B cell (primary cell): ENCODE results near the gene AKR7A3. TPM values are rescaled to one million over a fixed set of nuclear protein-coding genes. Genes with fewer than 3 reads are reported as not detected.
"Not testable (repeated sequence)": the region's sequence is repeated elsewhere in the genome, so short reads cannot be mapped to it uniquely, and the experiment has no call there.

ENCODE experiments used
- ATAC-seq: fragments of 200-7000 bp; cut with Tn5 transposase; one replicate; pipeline ENCODE4 v1.10.0; 2021; ENCODE audit warnings: low read depth, mild to moderate bottlenecking, moderate number of reproducible peaks, moderate library complexity
- CTCF ChIA-PET: fragments of 350-600 bp; sonication (Branson Sonifier 250); formaldehyde crosslinking; loops from one replicate; lab custom pipeline; 2021; ENCODE audit warnings: antibody characterized with exemption, inconsistent platforms; lab: Charles Lee
- POLR2A ChIA-PET: fragments of 350-600 bp; sonication (Branson Sonifier 250); formaldehyde crosslinking; loops from one replicate; lab custom pipeline; 2021; ENCODE audit warnings: antibody characterized with exemption; lab: Charles Lee
- DNase-seq: peaks from one replicate; pipeline ENCODE4 v3.0.0; 2013
- H2AFZ ChIP-seq: 2 replicates; pipeline ENCODE4 v1.6.1; 2012; ENCODE audit warnings: mild to moderate bottlenecking, low read depth, low read length; ENCODE audit not compliant: insufficient read depth, poor library complexity, severe bottlenecking
- H3K27ac ChIP-seq, 2 donors: 1 replicate in 1 of 2; 2 replicates in 1 of 2; pipeline ENCODE4 v1.5.1; 2012 to 2013; ENCODE audit warnings: low read length in 2 of 2, mild to moderate bottlenecking in 2 of 2, moderate library complexity in 1 of 2
- H3K27me3 ChIP-seq, 4 experiments: fragments of 200-600 bp in 1 of 4; sonication (generic) in 1 of 4; replicated peaks in 1 of 4; 1 replicate in 2 of 4; 2 replicates in 2 of 4; pipeline versions ENCODE4 v1.6.1 to v1.7.0; 2013 to 2016; ENCODE audit warnings: low read length in 3 of 4, mild to moderate bottlenecking in 2 of 4, mixed read lengths in 1 of 4, moderate library complexity in 1 of 4; ENCODE audit not compliant: insufficient read depth in 4 of 4, control insufficient read depth in 3 of 4; ENCODE audit errors: control extremely low read depth in 1 of 4
- H3K36me3 ChIP-seq, 2 experiments: replicated peaks in 1 of 2; 1 replicate in 1 of 2; 2 replicates in 1 of 2; pipeline versions ENCODE4 v1.6.1 to v1.7.1; 2013; ENCODE audit warnings: low read length in 1 of 2; ENCODE audit not compliant: insufficient read depth in 2 of 2, control insufficient read depth in 1 of 2; ENCODE audit errors: control extremely low read depth in 1 of 2, extremely low read depth in 1 of 2
- H3K4me1 ChIP-seq, 2 donors: fragments of 200-600 bp in 1 of 2; sonication (generic) in 1 of 2; 1 replicate in 1 of 2; 2 replicates in 1 of 2; pipeline versions ENCODE4 v1.5.1 to v1.6.1; 2013 to 2017; ENCODE audit warnings: low read length in 2 of 2; ENCODE audit not compliant: control insufficient read depth in 2 of 2, insufficient read depth in 2 of 2
- H3K4me2 ChIP-seq: replicated peaks from 2 replicates; pipeline ENCODE3; 2012; ENCODE audit warnings: mild to moderate bottlenecking, low read depth, low read length; ENCODE audit not compliant: poor library complexity, severe bottlenecking
- H3K4me3 ChIP-seq, 5 experiments: fragments of 200-600 bp in 1 of 5; sonication (generic) in 1 of 5; 1 replicate in 3 of 5; 2 replicates in 2 of 5; pipeline versions ENCODE4 v1.5.1 to v1.7.0; 2011 to 2016; ENCODE audit warnings: low read length in 4 of 5, mild to moderate bottlenecking in 4 of 5, low read depth in 2 of 5, control low read depth in 1 of 5, moderate library complexity in 1 of 5; ENCODE audit not compliant: insufficient read depth in 1 of 5; ENCODE audit errors: control extremely low read depth in 1 of 5, extremely low read depth in 1 of 5
- H3K79me2 ChIP-seq: fragments of 200-600 bp; sonication (generic); one replicate; pipeline ENCODE4 v1.6.0; 2016; ENCODE audit warnings: low read length; ENCODE audit not compliant: control insufficient read depth, insufficient read depth
- H3K9ac ChIP-seq: fragments of 200-600 bp; sonication (generic); 2 replicates; pipeline ENCODE4 v1.6.1; 2017; ENCODE audit warnings: mild to moderate bottlenecking, low read length, moderate library complexity
- H3K9me3 ChIP-seq, 3 donors: one replicate each; pipeline versions ENCODE4 v1.6.1 to v1.7.1; 2013; ENCODE audit warnings: low read length in 2 of 3; ENCODE audit not compliant: control insufficient read depth in 2 of 3, insufficient read depth in 1 of 3; ENCODE audit errors: control extremely low read depth in 1 of 3
- H4K20me1 ChIP-seq: 2 replicates; pipeline ENCODE4 v1.6.0; 2012; ENCODE audit warnings: mild to moderate bottlenecking, low read length; ENCODE audit not compliant: insufficient read depth, control insufficient read depth, poor library complexity, severe bottlenecking
- H3K27ac Mint-ChIP-seq: one replicate; pipeline ENCODE4 v1.8.0; 2021; ENCODE audit warnings: mixed read lengths
- H3K27me3 Mint-ChIP-seq: one replicate; pipeline ENCODE4 v1.8.0; 2021; ENCODE audit warnings: mixed read lengths
- H3K4me1 Mint-ChIP-seq: one replicate; pipeline ENCODE4 v1.8.0; 2021; ENCODE audit warnings: mixed read lengths
- H3K4me3 Mint-ChIP-seq: one replicate; pipeline ENCODE4 v1.8.0; 2021; ENCODE audit warnings: mixed read lengths
- H3K9me3 Mint-ChIP-seq: one replicate; pipeline ENCODE4 v1.8.0; 2022; ENCODE audit warnings: mixed read lengths; ENCODE audit not compliant: insufficient read depth
- CTCF ChIP-seq: fragments of 200-600 bp; IDR thresholded peaks from one replicate; pipeline ENCODE4 v1.8.0; 2022; ENCODE audit warnings: antibody characterized with exemption, mild to moderate bottlenecking
- EZH2 ChIP-seq: IDR thresholded peaks from 2 replicates; pipeline ENCODE4 v1.6.1; 2012; ENCODE audit warnings: borderline replicate concordance, low read depth, mild to moderate bottlenecking, moderate library complexity, low read length; ENCODE audit not compliant: insufficient read depth, poor library complexity, severe bottlenecking
- WGBS: methylation state at CpG from one replicate; pipeline ENCODE4 v1.1.5; 2013; ENCODE audit warnings: missing lambda C conversion rate; ENCODE audit not compliant: insufficient coverage; 5-methylcytosine and 5-hydroxymethylcytosine counted together
- intact Hi-C: fragments of 100-400 bp; cut with micrococcal nuclease; formaldehyde crosslinking; loops from one replicate; pipeline ENCODE4 v1.10.0; 2022
- polyA plus RNA-seq: library from polyadenylated mRNA; depleted of rRNA; stranded (reverse); fragments of >200 nt; gene quantifications from 2 replicates; pipeline ENCODE4 v1.2.3, GENCODE V29; 2012
- total RNA-seq, 2 donors: library from RNA; stranded (reverse); fragments of 120-200 nt in 1 of 2; gene quantifications; 1 replicate in 1 of 2; 2 replicates in 1 of 2; pipeline versions ENCODE4 v1.2.3 to v1.2.4, GENCODE V29; 2013 to 2022

Gene AKR7A3
- total and polyA plus RNA-seq, 2 donors (not counting 1 experiment from before 2014, with no cell fraction given): 0.97 to 1.8 TPM

GRCh38 chr1:19287436-19288185 lies 959 bp downstream of the AKR7A3 start:
- ATAC-seq (no peak), DNase-seq (no peak)
- Histone ChIP-seq H4K20me1 (no peaks in the 10 kb centered on the region), H3K9me3 (peaks cover 0 to 19% (median 0%) of the 10 kb centered on the region in 3 donors), H3K4me2 (no peak overlapping the region), H3K27me3 (peaks cover 0 to 8% (median 4%) of the 10 kb centered on the region in 4 experiments), H2AFZ (no peak overlapping the region), H3K4me1 (peaks cover 5 to 6% of the 10 kb centered on the region in 2 donors), H3K79me2 (no peaks in the 10 kb centered on the region), H3K36me3 (no peaks in the 10 kb centered on the region), H3K4me3 (no peak overlapping the region), H3K27ac (no peak overlapping the region), H3K9ac (no peak overlapping the region)
- no peaks in the 10 kb centered on the region for H3K9me3 Mint-ChIP-seq
- H3K4me1 Mint-ChIP-seq: peaks cover 7% of the 10 kb centered on the region
- peaks cover 12% of the 10 kb centered on the region for H3K27me3 Mint-ChIP-seq
- peak overlapping the region; percentile 75 for H3K4me3 Mint-ChIP-seq
- peak overlapping the region; percentile 37 for H3K27ac Mint-ChIP-seq
- ChIA-PET POLR2A (no interaction called here), CTCF (interaction anchor here (1.1 kb wide), 1 partner anchor 25 kb away, joined by 3 read pairs; the partner anchor contains the start of gene SLC66A1)
- TF ChIP-seq EZH2 (no peak), CTCF (no peak)
- intact Hi-C loops: loop anchor here (1.0 kb wide), 1 partner anchor 25 kb away; the partner anchor contains the start of genes AKR7A2 and SLC66A1
- 95% methylated on average over 12 of the region's 13 CpGs for WGBS

- H3K27ac ChIP-seq, H3K79me2 ChIP-seq, H3K9me3 ChIP-seq, H3K36me3 ChIP-seq, H3K4me1 ChIP-seq, H3K9me3 Mint-ChIP-seq, H3K9ac ChIP-seq, H4K20me1 ChIP-seq, H3K4me3 Mint-ChIP-seq, H3K27me3 ChIP-seq, H3K4me3 ChIP-seq, H3K27ac Mint-ChIP-seq, POLR2A ChIA-PET, intact Hi-C loops, H2AFZ ChIP-seq, H3K4me2 ChIP-seq, H3K4me1 Mint-ChIP-seq, DNase-seq, CTCF ChIA-PET, ATAC-seq: not testable (repeated sequence)
- 88% methylated on average over 3 of the region's 3 CpGs for WGBS
- peaks cover 12% of the 10 kb centered on the region for H3K27me3 Mint-ChIP-seq
Measured at GRCh38 chr1:19285807-19286206, 2.8 kb downstream of the AKR7A3 start.

GRCh38 chr1:19285366-19285765 lies 3.2 kb downstream of the AKR7A3 start:
- H3K4me3 ChIP-seq, H3K27ac Mint-ChIP-seq, H3K36me3 ChIP-seq, H3K4me3 Mint-ChIP-seq, H3K27me3 ChIP-seq, H3K9ac ChIP-seq, H3K4me2 ChIP-seq, intact Hi-C loops, CTCF ChIA-PET, POLR2A ChIA-PET, H3K27ac ChIP-seq, H3K79me2 ChIP-seq, H2AFZ ChIP-seq, DNase-seq, ATAC-seq, H3K4me1 Mint-ChIP-seq, H3K9me3 Mint-ChIP-seq, H3K9me3 ChIP-seq, H4K20me1 ChIP-seq, H3K4me1 ChIP-seq: not testable (repeated sequence)
- H3K27me3 Mint-ChIP-seq: peaks cover 12% of the 10 kb centered on the region
- no CpG with 5 or more reads among the region's 3 CpGs for WGBS
